Measurements from ENCODE around the gene ZNF182. TPM values are rescaled to one million over a fixed set of nuclear protein-coding genes. Genes with fewer than 3 reads are reported as not detected.
"Not testable (repeated sequence)": the region's sequence is repeated elsewhere in the genome, so short reads cannot be mapped to it uniquely, and the experiment has no call there.

Gene ZNF182
- 10 to 100 TPM in 3 of 5 donors, 1 to 10 TPM in 2; 7.7 to 13.0 (median 11.4) TPM for total RNA-seq
- 13.4 TPM for total RNA-seq (2013)
- 7.4 to 31.4 (median 13.1) reads per million in 29 experiments for total RNA-seq

DNA sequence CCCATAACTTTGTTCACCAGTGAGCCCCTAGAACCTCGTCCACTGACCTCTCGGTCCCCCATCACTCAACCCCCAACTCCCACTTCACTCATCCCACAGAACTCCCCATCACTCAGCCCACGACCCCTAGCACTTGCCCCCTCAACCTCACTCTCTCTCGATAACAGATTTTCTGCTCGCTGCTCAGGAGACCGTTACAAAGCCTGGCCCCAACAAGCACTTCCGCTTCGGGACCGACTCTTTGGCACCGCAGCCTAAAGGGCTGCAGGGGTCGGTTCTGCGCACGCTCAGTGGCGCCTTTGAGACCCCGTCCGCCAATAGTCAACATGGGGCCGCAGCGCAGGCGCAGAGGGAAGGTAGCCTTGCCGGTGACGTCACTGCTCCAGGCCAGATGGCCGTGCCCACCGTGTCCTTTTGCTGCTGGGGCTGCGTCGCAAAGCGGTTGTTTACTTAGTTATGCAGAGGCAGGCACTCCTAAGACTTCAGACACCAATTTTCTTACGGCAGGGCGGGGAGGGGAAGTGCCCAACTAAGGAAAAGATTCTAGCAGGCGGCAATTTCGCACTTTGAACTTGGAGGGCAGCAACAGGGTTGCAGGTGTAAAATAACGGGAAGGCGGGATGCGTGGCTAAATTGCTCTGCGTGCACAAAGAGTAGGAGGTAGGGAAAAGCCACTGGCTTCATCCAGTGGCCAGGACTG lies at the start of gene ZNF182:
TSS of gene ZNF182 (minus strand) at position 232 of the 700 bp plus-strand sequence. CDS start 1,380 bp downstream, outside the sequence.
- Mint-ChIP-seq H3K9me3 (no peaks in the 10 kb centered on the region), H3K36me3 (peaks cover 11% of the 10 kb centered on the region), H3K4me1 (peaks cover 21 to 26% (median 23%) of the 10 kb centered on the region in 3 donors), H3K27ac (peak within 1 kb of the TSS; percentile 99), H3K4me3 (peak within 1 kb of the TSS; percentile 90 to 94 (median 92)), H3K27me3 (no peaks in the 10 kb centered on the region)
- no peaks in the 10 kb centered on the region for H3K9me3 ChIP-seq
- 0% methylated on average over 10 of the region's 34 CpGs for WGBS (ENCODE audit: insufficient coverage)
- H3K4me1 ChIP-seq (ENCODE audit: control insufficient read depth in 1 of 2, extremely low read depth in 1 of 2, insufficient read depth in 2 of 2, low read length in 2 of 2): peaks cover 2 to 6% of the 10 kb centered on the region in 2 experiments
- peak within 1 kb of the TSS; percentile 83 for H3K27ac ChIP-seq (ENCODE audit: low read length)
- peak; percentile 84 to 97 (median 92) for DNase-seq
- POLR2A ChIA-PET: no interaction called here
- ATAC-seq (replicated peaks in 1 of 4): peak; percentile 91 to 94 (median 94)
- CTCF ChIA-PET: no interaction called here
- no peaks in the 10 kb centered on the region for H3K27me3 ChIP-seq (replicated peaks in 1 of 2; ENCODE audit: control insufficient read depth in 2 of 2, extremely low read depth in 1 of 2, insufficient read depth in 2 of 2, low read length in 1 of 2)
- no peaks in the 10 kb centered on the region for H3K36me3 ChIP-seq (ENCODE audit: control insufficient read depth in 2 of 2, extremely low read depth in 1 of 2, insufficient read depth in 1 of 2, low read length in 1 of 2)
- peak within 1 kb of the TSS; percentile 41 to 76 for H3K4me3 ChIP-seq (ENCODE audit: control insufficient read depth in 1 of 2, extremely low read depth in 1 of 2, low read length in 1 of 2)

DNA sequence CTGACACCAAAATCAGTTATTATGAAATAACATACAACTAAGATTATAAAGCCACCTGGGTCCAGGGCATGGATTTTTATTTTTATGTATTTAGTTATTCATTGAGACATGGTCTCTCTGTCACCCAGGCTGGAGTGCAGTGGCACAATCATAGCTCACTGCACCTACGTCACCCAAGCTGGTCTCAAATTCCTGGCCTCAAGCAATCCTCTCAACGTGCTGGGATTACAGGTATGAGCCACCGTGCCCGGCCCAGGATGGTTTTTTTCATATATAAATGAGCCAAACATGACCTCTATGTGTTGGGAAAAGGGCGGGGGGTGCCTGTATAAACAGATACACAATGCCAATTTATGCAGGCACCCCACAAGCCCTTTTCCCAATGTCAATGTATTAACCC lies 43.1 kb upstream of the ZNF182 start:
- Mint-ChIP-seq H3K9me3 (no peaks in the 10 kb centered on the region), H3K27me3 (peaks cover 0 to 22% of the 10 kb centered on the region in 2 donors), H3K4me3 (no peak overlapping the region), H3K4me1 (no peaks in the 10 kb centered on the region), H3K27ac (no peak overlapping the region), H3K36me3 (peaks cover 11% of the 10 kb centered on the region)
- no CpG with 5 or more reads among the region's 5 CpGs for WGBS (ENCODE audit: insufficient coverage)
- Histone ChIP-seq H3K4me3 (ENCODE audit: control insufficient read depth in 1 of 2, extremely low read depth in 1 of 2, low read length in 1 of 2) (no peak overlapping the region), H3K36me3 (ENCODE audit: control insufficient read depth in 2 of 2, extremely low read depth in 1 of 2, insufficient read depth in 1 of 2, low read length in 1 of 2) (no peaks in the 10 kb centered on the region), H3K9me3 (no peaks in the 10 kb centered on the region), H3K27ac (ENCODE audit: low read length) (no peak overlapping the region), H3K27me3 (replicated peaks in 1 of 2; ENCODE audit: control insufficient read depth in 2 of 2, extremely low read depth in 1 of 2, insufficient read depth in 2 of 2, low read length in 1 of 2) (no peaks in the 10 kb centered on the region), H3K4me1 (ENCODE audit: control insufficient read depth in 1 of 2, extremely low read depth in 1 of 2, insufficient read depth in 2 of 2, low read length in 2 of 2) (no peaks in the 10 kb centered on the region)
- ChIA-PET CTCF (no interaction called here), POLR2A (no interaction called here)
- DNase-seq (no peak), ATAC-seq (replicated peaks in 1 of 4) (no peak)

DNA sequence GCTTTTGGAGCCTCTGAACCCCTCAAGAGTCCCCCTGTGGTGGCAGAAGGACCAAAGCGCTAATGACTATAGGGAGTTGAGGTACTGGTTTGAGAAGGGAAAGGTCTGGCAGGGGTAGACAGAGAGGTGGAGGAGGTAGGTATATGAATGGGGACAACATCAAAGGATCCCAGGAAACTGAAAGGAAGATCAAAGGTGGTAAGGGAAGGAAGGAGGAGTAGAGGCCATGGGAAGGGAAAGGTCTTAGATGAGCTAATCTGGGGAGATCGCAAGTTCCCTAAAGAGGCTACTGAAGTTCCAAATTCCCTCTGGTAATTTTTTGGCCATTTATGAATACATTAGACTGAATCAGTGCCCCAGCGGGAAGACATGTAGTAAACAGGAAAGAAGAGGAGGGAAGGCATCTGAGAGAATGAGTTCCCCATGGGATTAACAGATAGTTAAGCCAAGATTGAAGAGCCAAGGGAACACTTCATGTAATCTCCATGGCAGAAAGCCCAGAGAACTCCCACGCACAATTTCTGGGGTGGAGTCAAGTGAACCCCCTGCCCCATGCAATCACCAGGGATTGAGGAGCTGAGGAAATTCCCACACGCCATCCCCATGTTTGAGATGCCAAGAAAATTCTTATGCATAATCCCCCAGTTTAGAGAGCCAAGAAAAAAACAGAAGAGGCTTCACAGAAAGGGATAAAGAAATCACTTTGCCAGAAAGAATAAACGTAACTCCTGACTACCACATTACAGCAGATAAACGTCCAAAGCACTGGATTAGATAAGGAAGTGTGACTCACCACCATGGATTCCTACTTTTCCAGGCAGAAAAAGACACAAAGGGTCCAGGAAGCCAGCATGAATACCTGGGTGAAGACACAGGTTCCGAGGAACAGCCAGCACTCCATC lies 41.9 kb upstream of the ZNF182 start:
- H3K4me3 ChIP-seq (ENCODE audit: control insufficient read depth in 1 of 2, extremely low read depth in 1 of 2, low read length in 1 of 2): no peak overlapping the region
- H3K9me3 Mint-ChIP-seq: no peaks in the 10 kb centered on the region
- H3K27ac ChIP-seq (ENCODE audit: low read length): no peak overlapping the region
- no peaks in the 10 kb centered on the region for H3K27me3 ChIP-seq (replicated peaks in 1 of 2; ENCODE audit: control insufficient read depth in 2 of 2, extremely low read depth in 1 of 2, insufficient read depth in 2 of 2, low read length in 1 of 2)
- ChIA-PET POLR2A (no interaction called here), CTCF (no interaction called here)
- peaks cover 0 to 22% of the 10 kb centered on the region in 2 donors for H3K27me3 Mint-ChIP-seq
- no peaks in the 10 kb centered on the region for H3K4me1 ChIP-seq (ENCODE audit: control insufficient read depth in 1 of 2, extremely low read depth in 1 of 2, insufficient read depth in 2 of 2, low read length in 2 of 2)
- no peaks in the 10 kb centered on the region for H3K9me3 ChIP-seq
- DNase-seq (no peak), ATAC-seq (replicated peaks in 1 of 4) (no peak)
- peak overlapping the region in 1 of 3 donors; percentile 6 for H3K4me3 Mint-ChIP-seq
- H3K27ac Mint-ChIP-seq: no peak overlapping the region
- no peaks in the 10 kb centered on the region for H3K36me3 ChIP-seq (ENCODE audit: control insufficient read depth in 2 of 2, extremely low read depth in 1 of 2, insufficient read depth in 1 of 2, low read length in 1 of 2)
- H3K36me3 Mint-ChIP-seq: peaks cover 11% of the 10 kb centered on the region
- no peaks in the 10 kb centered on the region for H3K4me1 Mint-ChIP-seq
- WGBS (ENCODE audit: insufficient coverage): 100% methylated on average over 1 of the region's 8 CpGs

DNA sequence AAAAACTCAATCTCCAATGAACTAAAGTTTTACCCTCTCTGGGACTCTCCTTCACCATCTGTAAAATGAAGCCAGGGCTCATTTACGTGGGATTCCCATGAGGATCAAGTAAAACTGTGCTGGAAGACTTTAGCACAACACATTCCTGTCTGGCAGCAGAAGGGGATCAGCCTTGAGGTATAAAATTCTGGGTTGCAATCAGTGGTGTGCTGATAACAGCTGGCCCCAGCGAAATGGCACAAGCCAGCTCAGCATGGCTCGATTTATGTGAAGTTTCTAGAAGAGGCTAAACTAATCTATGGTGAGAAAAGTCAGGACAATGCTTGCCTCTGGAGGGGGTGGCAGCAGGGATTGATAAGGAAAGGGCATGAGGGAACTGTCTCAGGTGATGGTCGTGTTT lies 39.3 kb upstream of the ZNF182 start:
- Mint-ChIP-seq H3K9me3 (no peaks in the 10 kb centered on the region), H3K36me3 (peaks cover 14% of the 10 kb centered on the region), H3K27ac (no peak overlapping the region), H3K27me3 (peaks cover 0 to 16% of the 10 kb centered on the region in 2 donors), H3K4me1 (no peaks in the 10 kb centered on the region), H3K4me3 (no peak overlapping the region)
- Histone ChIP-seq H3K27ac (ENCODE audit: low read length) (no peak overlapping the region), H3K4me1 (ENCODE audit: control insufficient read depth in 1 of 2, extremely low read depth in 1 of 2, insufficient read depth in 2 of 2, low read length in 2 of 2) (no peaks in the 10 kb centered on the region), H3K9me3 (no peaks in the 10 kb centered on the region), H3K36me3 (ENCODE audit: control insufficient read depth in 2 of 2, extremely low read depth in 1 of 2, insufficient read depth in 1 of 2, low read length in 1 of 2) (no peaks in the 10 kb centered on the region), H3K27me3 (replicated peaks in 1 of 2; ENCODE audit: control insufficient read depth in 2 of 2, extremely low read depth in 1 of 2, insufficient read depth in 2 of 2, low read length in 1 of 2) (no peaks in the 10 kb centered on the region), H3K4me3 (ENCODE audit: control insufficient read depth in 1 of 2, extremely low read depth in 1 of 2, low read length in 1 of 2) (no peak overlapping the region)
- POLR2A ChIA-PET: interaction anchor here in 1 of 2 donors (0.6 kb wide), 1 partner anchor 248 kb away, joined by 5 read pairs; no protein-coding TSS in a partner anchor
- ATAC-seq (replicated peaks in 1 of 4) (no peak), DNase-seq (no peak)
- CTCF ChIA-PET: interaction anchor here in 1 of 2 donors (0.6 kb wide), 1 partner anchor 1373 kb away, joined by 3 read pairs; no protein-coding TSS in a partner anchor
- 60% methylated on average over 1 of the region's 4 CpGs for WGBS (ENCODE audit: insufficient coverage)

DNA sequence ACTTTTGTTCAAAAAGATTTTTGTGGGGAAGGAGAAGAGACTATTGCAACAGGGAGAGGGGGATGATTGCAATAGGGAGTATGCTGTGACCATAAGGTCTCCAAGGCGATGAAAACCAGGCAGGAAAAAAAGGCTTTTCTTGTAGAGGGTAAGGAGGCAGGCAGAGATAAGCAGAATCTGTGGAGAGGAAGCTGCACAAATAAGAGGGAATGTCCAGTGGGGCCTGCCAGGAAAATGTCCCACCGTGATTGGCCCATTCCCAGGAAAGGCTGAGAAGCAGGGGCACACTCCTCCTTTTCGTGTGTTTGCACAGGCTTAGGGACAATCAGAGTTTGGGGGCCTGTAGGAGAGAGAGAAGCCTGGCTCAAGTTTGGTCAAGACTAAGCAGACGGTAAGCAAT lies 32.1 kb upstream of the ZNF182 start:
- 79% methylated on average over 2 of the region's 4 CpGs for WGBS (ENCODE audit: insufficient coverage)
- CTCF ChIA-PET: no interaction called here

DNA sequence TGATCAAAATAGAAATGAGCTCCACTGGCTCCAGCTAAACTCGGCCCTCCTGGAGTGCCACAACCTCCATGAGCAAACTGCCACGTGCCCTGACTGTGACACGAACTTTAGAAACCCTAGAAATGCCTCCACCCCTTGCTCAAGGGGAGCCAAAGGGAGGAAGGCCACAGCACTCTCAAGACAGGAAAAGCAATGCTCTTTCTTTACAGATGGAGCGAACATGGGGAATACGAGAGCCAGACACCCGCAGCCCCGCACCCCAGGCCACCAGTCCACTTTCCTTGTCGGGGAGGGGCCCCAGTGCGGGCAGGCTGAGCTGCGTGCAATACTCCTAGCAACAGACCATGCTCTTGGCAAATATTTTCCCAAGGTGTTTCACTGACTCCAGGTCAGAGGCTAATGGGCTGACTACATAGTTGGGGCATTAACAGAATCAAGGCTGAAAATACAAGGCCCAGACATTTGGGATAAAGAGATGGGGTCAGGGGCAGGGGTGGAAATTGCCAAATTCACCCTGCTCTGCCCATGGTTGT lies 26.9 kb upstream of the ZNF182 start:
- H3K9me3 Mint-ChIP-seq; H3K27ac ChIP-seq (ENCODE audit: low read length); H3K4me3 ChIP-seq (ENCODE audit: control insufficient read depth in 1 of 2, extremely low read depth in 1 of 2, low read length in 1 of 2); H3K27ac Mint-ChIP-seq; H3K36me3 Mint-ChIP-seq; H3K36me3 ChIP-seq (ENCODE audit: control insufficient read depth in 2 of 2, extremely low read depth in 1 of 2, insufficient read depth in 1 of 2, low read length in 1 of 2); H3K9me3 ChIP-seq; H3K4me1 Mint-ChIP-seq; CTCF ChIA-PET; H3K27me3 Mint-ChIP-seq; DNase-seq; H3K4me1 ChIP-seq (ENCODE audit: control insufficient read depth in 1 of 2, extremely low read depth in 1 of 2, insufficient read depth in 2 of 2, low read length in 2 of 2); ATAC-seq (replicated peaks in 1 of 4); H3K4me3 Mint-ChIP-seq; POLR2A ChIA-PET; H3K27me3 ChIP-seq (replicated peaks in 1 of 2; ENCODE audit: control insufficient read depth in 2 of 2, extremely low read depth in 1 of 2, insufficient read depth in 2 of 2, low read length in 1 of 2): not testable (repeated sequence)
- WGBS (ENCODE audit: insufficient coverage): no CpG with 5 or more reads among the region's 10 CpGs

More for the DNA sequence above, 32.1 kb upstream of the ZNF182 start:
- Mint-ChIP-seq H3K36me3 (peaks cover 8% of the 10 kb centered on the region), H3K4me1 (no peaks in the 10 kb centered on the region), H3K4me3 (no peak overlapping the region), H3K9me3 (no peaks in the 10 kb centered on the region), H3K27ac (no peak overlapping the region), H3K27me3 (peaks cover 0 to 6% of the 10 kb centered on the region in 2 donors)
- DNase-seq (no peak), ATAC-seq (replicated peaks in 1 of 4) (no peak)
- no peaks in the 10 kb centered on the region for H3K36me3 ChIP-seq (ENCODE audit: control insufficient read depth in 2 of 2, extremely low read depth in 1 of 2, insufficient read depth in 1 of 2, low read length in 1 of 2)
- POLR2A ChIA-PET: no interaction called here
- H3K27me3 ChIP-seq (replicated peaks in 1 of 2; ENCODE audit: control insufficient read depth in 2 of 2, extremely low read depth in 1 of 2, insufficient read depth in 2 of 2, low read length in 1 of 2): no peaks in the 10 kb centered on the region
- H3K4me3 ChIP-seq (ENCODE audit: control insufficient read depth in 1 of 2, extremely low read depth in 1 of 2, low read length in 1 of 2): no peak overlapping the region
- H3K9me3 ChIP-seq: no peaks in the 10 kb centered on the region
- H3K4me1 ChIP-seq (ENCODE audit: control insufficient read depth in 1 of 2, extremely low read depth in 1 of 2, insufficient read depth in 2 of 2, low read length in 2 of 2): no peaks in the 10 kb centered on the region
- no peak overlapping the region for H3K27ac ChIP-seq (ENCODE audit: low read length)

All from T-cell (primary cell).